Measurements from ENCODE around the gene VPS25. TPM values are rescaled to one million over a fixed set of nuclear protein-coding genes. Genes with fewer than 3 reads are reported as not detected.

The VPS25 gene
- polyA plus RNA-seq, 2 of the 4 experiments (the other 2 are of a cell fraction), result 119 to 143 TPM

- Histone ChIP-seq H3K4me2 (no peak overlapping the region), H3K9me3 (no peaks in the 10 kb centered on the region), H3K4me3 (no peak overlapping the region), H3K27ac (no peak overlapping the region), H3K4me1 (peaks cover 47% of the 10 kb centered on the region)
- CTCF ChIA-PET, result interaction anchor here (1.1 to 24.6 kb wide), 3 partner anchors 14 to 228 kb away, joined by 6 to 336 read pairs (median 14); partner anchors contain the start of genes BECN1 and PSMC3IP
- TF ChIP-seq POLR2AphosphoS2 (conservative IDR thresholded peaks at IDR 0.05; ENCODE audit: low read length), result no peak
- no peak for TF ChIP-seq MAFK (IDR thresholded peaks at IDR 0.05; ENCODE audit: partially characterized antibody)
- TF ChIP-seq EHMT2 (IDR thresholded peaks at IDR 0.05; ENCODE audit: low read depth), result no peak
- TF ChIP-seq CHD4 (IDR thresholded peaks at IDR 0.05; ENCODE audit: borderline replicate concordance), result no peak
- TF ChIP-seq JUN (IDR thresholded peaks at IDR 0.05), result no peak
- TF ChIP-seq MYC (IDR thresholded peaks at IDR 0.05; ENCODE audit: borderline replicate concordance, low read length), result no peak
- TF ChIP-seq GATA3 (IDR thresholded peaks at IDR 0.05; ENCODE audit: borderline replicate concordance), result no peak
- no peak for TF ChIP-seq RCOR1 (IDR thresholded peaks at IDR 0.05; ENCODE audit: low read depth, low read length)
- TF ChIP-seq HOXA7 (CRISPR knock-in tag; IDR thresholded peaks at IDR 0.05), result no peak
- no peak for TF ChIP-seq PHF8 (IDR thresholded peaks at IDR 0.05; ENCODE audit: borderline replicate concordance, low read depth)
- no peak for TF ChIP-seq NPAS2 (CRISPR knock-in tag; IDR thresholded peaks at IDR 0.05; ENCODE audit: borderline replicate concordance)
- TF ChIP-seq CTCF (IDR thresholded peaks at IDR 0.05), result no peak
- TF ChIP-seq KDM1A (IDR thresholded peaks at IDR 0.05; ENCODE audit: low read depth), result no peak
- TF ChIP-seq ZC3H11A (IDR thresholded peaks at IDR 0.05), result no peak
- TF ChIP-seq MAX (IDR thresholded peaks at IDR 0.05), result no peak
- no peak for TF ChIP-seq RARB (CRISPR knock-in tag; IDR thresholded peaks at IDR 0.05)
- TF ChIP-seq FOSB (CRISPR knock-in tag; IDR thresholded peaks at IDR 0.05), result no peak
- TF ChIP-seq E2F6 (IDR thresholded peaks at IDR 0.05; ENCODE audit: borderline replicate concordance, low read depth), result no peak
- TF ChIP-seq CBX2 (IDR thresholded peaks at IDR 0.05; ENCODE audit: borderline replicate concordance, low read depth), result no peak
- TF ChIP-seq RNF2 (IDR thresholded peaks at IDR 0.05; ENCODE audit: borderline replicate concordance, low read depth), result no peak
- no peak for DNase-seq (ENCODE audit: low read depth in 1 of 2, low spot score in 1 of 2)
- POLR2A ChIA-PET, result interaction anchor here (0.7 to 1.1 kb wide), 2 partner anchors 18 to 72 kb away, joined by 3 read pairs; partner anchors contain the start of gene BECN1
- 92% methylated on average over 1 of the region's 1 CpG for WGBS (ENCODE audit: missing lambda C conversion rate)
- FAIRE-seq, result no peak
- no peak for ATAC-seq
Observed at GRCh38 chr17:42806249-42806648, 33.0 kb downstream of the VPS25 start.

GRCh38 chr17:42809250-42809649, 36.0 kb downstream of the VPS25 start:
- H3K4me2 ChIP-seq, result peak overlapping the region; percentile 11; the same call in 1 of the 3 replicates
- ChIA-PET POLR2A (interaction anchor here (1.1 to 2.5 kb wide), 2 partner anchors 14 to 36 kb away, joined by 4 to 18 read pairs; partner anchors contain the start of genes BECN1 and VPS25), CTCF (interaction anchor here (0.8 to 24.6 kb wide), 7 partner anchors 11 to 231 kb away, joined by 3 to 336 read pairs (median 6); partner anchors contain the start of genes BECN1, CNTD1, COA3 and PSMC3IP)
- H3K4me3 ChIP-seq, result no peak overlapping the region
- TF ChIP-seq TP53 (CRISPR knock-in tag; IDR thresholded peaks at IDR 0.05) (no peak), E2F6 (IDR thresholded peaks at IDR 0.05; ENCODE audit: borderline replicate concordance, low read depth) (no peak), NFE2L2 (conservative IDR thresholded peaks at IDR 0.05; ENCODE audit: low read length) (no peak), CEBPB (IDR thresholded peaks at IDR 0.05) (peak in 1 of 2 experiments; percentile 66; a peak in 3 of 4 replicates), FOSL2 (IDR thresholded peaks at IDR 0.05) (no peak), FOSL2 (CRISPR knock-in tag; IDR thresholded peaks at IDR 0.05) (peak; percentile 15; the same call in 1 of the 2 replicates), RAD21 (conservative IDR thresholded peaks at IDR 0.05 in 1 of 2, IDR thresholded peaks at IDR 0.05 in 1 of 2) (no peak), RFX5 (IDR thresholded peaks at IDR 0.05) (no peak)
- H3K27ac ChIP-seq, result peak overlapping the region in 1 of 2 experiments; percentile 9; a peak in 1 of 6 replicates
- H3K4me1 ChIP-seq, result peaks cover 21% of the 10 kb centered on the region
- H3K9me3 ChIP-seq, result no peaks in the 10 kb centered on the region
- WGBS (ENCODE audit: missing lambda C conversion rate), result 31% methylated on average over 3 of the region's 3 CpGs
- ATAC-seq (peak; percentile 63 to 65; a peak in 3 of 6 replicates), DNase-seq (ENCODE audit: low read depth in 1 of 2, low spot score in 1 of 2) (peak; percentile 27 to 49), FAIRE-seq (no peak)

All from A549 (cell line).